NOMO-1 treated with DMSO at 0.1 percent for 48 hours (cell line): Measurements from ENCODE around the gene ANKS1A.
"Not testable (repeated sequence)": the region's sequence is repeated elsewhere in the genome, so short reads cannot be mapped to it uniquely, and the experiment has no call there.

Experiments
- DNase-seq: peaks from one replicate; lab custom pipeline; 2025; ENCODE audit not compliant: unreplicated experiment; lab: John Stamatoyannopoulos, UW

The ANKS1A gene

DNA sequence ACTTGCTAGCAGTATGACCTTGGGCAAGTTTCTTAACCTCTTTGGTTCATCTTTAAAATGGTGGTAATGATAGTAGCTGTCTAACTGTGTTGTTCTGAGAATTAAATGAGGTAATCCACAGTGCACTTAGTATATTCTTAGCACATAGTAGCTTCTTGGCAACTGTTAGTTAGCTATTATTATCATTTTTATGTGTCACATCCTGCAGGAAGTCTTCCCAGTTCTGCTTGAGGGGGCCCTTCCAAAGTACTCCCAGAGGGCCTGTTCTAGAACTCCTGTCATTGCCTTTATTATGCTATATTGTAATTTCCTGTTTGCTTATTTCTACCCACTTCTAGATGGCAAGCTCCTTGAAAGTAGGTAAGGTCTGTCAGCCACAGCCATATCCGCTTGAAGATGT, 30.6 kb downstream of the ANKS1A start:
- DNase-seq: no peak

DNA sequence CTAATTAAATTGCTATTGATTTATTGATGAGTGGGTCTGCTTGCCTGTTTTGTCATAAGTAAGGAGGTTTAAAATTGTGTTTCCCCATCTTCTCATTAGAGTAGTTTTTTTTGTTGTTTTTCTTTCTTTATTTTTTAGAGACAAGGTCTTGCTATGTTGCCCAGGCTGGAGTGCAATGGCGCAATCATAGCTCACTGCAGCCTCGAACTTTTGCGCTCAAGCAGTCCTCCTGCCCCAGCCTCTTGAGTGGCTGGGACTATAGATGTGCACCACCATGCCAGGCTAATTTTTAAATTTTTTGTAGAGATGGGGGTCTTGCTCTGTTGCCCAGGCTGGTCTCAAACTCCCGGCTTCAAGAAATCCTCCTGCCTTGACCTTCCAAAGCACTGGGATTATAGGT, 31.0 kb downstream of the ANKS1A start:
- DNase-seq: no peak

DNA sequence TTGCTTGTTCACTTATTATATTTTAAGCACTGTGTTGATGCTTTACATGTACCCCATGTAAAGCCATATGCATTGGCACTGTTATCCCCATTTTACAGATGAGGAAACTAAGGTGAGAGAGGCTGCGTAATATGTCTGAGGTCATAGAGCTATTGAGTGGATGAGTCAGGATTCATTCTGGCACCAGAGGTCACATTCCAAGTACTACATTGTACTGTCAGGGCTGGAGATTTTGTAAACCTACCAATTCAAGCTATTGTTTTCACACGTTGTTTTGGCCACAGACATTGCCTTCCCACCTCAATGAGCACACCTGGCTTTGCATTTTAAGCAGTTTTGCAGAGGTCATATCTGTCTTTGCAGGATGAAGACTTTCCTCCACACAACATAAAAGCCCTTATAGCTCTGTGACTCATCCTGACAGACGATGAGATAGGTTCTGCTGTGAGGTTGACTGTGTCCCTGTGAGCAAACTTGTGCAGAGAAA, 33.2 kb downstream of the ANKS1A start:
- DNase-seq: no peak

DNA sequence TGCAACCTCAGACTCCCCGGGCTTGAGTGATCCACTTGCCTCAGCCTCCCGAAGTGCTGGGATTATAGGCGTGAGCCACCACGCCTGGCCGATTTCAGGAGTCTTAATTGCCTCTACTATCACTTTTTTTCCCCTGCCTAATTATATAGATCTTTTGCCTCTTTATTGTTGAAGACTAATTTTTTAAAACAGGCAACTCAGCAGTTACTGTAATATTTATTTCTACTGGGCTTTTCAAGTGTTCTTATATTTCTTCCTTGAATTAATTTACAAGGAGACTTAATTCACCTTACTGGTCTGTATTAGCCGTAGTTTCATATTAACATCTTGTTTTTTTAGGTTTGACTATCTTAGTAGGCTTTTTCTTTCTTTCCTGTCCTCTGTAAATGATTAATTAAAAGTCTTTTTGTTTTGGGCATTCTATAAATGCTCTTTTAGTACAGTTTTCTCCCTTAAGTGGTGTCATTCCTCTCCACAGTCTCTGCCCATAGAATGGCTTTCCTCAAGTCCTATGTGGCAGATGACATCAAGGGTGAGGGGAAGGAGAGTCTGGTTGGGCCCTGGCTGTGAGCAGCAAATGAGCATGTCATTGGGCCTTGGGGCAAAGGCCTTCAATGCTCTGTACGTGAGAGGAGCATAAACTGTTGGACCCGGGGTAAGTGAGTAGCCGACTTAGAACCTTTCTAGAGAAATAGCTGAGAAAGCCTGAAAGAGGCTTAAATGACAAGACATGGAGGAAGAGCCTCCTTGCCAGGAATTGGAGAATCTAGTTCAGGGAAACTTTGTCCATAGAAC, 36.0 kb downstream of the ANKS1A start:
- no peak for DNase-seq

DNA sequence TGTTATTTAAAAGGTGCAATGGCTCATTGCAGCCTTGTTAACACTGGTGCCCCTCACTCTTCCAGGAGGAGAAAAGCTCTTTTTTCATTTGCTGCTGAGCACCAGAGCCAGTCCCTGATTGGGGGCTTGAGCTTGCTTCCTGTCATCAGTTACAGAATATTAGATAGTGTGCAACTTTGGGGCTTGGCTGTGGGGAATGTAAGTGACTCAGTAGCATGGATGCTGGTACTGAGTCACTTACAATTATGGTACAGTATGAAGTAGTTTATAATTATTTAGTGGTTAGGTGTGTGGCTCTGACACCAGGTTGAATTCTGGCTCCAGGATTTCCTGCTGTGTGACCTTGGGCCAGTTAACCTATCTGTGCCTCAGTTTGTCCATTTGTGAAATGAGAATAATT, 37.6 kb downstream of the ANKS1A start:
- no peak for DNase-seq

DNA sequence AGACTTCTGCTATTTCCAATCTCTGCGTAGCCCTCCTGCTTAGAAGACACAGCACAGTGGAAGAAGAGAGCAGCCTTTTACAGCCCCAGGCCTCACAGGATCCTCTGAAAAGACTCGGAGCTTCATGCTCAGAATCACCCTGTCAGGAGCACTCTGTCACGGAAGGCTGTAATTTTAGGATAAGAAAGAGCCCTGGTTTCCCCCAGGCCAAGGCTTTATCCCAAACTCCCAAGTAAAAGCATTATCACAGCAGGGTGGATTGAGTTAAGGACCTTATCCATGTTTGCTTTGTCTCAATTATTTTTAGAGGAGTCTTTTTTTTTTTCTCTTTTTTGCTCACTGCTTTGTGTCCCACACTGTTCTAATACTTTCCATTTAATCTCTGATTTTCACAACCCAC, 39.2 kb downstream of the ANKS1A start:
- no peak for DNase-seq

DNA sequence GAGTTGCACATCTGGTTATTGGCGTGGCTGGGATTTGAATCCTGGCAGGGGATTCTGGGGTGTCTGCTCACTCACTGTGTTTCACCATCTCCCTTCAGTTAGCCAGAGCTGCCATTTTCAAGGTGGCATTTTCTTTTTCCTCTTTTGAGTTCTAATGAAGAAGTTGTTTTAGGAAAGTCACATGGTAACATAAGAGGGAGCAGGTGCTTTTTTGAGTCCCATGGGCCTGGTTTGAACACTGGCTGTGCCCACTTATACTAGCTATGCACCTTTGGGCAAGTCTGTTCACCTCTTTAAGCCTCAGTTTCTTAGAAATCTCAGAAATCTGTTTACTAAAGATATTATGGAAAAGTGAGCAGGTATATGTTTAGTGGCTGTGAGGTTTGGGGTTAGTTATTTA, 39.6 kb downstream of the ANKS1A start:
- DNase-seq: no peak

DNA sequence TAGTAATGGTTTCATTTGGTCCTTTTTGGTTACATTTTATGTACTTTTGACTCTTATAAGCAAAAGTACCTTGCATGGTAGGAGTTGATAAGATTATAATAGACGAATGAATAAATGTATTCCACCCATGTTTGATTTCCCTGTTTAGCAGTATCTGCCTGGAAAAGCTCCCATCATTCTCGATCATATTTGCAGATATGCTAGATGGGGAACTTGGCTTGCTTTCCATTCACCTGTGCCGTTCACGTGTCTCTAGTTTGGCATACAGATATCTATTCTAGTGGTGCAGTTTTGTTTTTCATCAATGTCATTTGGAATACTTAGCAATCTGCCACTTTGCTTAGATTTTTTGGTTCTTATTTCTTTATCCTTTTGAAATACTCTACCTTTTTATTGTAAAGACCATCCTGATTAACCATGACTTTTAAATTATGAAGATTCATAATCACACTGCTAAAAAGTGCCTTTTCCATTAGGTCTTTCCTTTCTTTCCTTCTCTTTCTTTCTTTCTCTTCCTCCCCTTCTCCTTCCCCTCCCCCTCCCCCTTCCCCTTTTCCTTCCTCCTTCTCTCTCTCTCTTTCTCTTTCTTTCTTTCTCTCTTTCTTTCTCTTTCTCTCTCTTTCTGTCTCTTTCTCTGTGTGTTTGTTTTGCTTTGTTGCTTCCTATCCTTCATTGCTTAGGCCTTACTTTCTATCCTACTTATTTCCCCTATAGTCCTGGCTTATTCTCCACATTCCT, 40.4 kb downstream of the ANKS1A start:
- DNase-seq: no peak

DNA sequence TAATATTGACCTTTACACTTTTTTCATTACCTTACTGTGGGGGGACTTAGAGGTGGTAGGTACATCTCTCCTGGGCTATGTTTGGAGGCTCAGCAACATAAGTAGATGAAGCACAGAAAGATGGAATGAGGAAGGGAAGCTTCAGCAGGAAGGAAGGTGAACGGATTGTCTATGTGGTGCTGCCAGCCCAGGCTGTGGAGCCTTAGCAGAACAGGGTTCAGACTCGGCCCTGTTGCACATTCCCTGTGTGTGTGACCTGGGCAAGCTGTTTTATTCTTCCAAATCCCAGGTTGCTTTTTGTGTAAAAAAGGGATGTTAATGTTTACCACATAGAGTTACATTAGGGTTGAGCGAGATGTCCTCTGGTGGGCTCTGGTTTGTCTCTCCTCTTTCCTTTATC, 41.2 kb downstream of the ANKS1A start:
- no peak for DNase-seq

DNA sequence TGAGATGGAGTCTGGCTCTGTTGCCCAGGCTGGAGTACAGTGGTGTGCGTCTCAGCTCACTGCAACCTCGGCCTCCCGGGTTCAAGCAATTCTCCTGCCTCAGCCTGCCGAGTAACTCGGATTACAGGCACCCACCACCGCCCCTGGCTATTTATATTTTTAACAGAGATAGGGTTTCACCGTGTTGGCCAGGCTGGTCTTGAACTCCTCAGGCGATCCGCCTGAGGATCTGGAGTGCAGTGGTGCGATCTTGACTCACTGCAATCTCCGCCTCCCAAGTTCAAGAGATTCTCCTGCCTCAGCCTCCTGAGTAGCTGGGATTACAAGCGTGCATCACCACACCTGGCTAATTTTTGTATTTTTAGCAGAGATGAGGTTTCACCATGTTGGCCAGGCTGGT, 43.1 kb downstream of the ANKS1A start:
- DNase-seq: not testable (repeated sequence)

DNA sequence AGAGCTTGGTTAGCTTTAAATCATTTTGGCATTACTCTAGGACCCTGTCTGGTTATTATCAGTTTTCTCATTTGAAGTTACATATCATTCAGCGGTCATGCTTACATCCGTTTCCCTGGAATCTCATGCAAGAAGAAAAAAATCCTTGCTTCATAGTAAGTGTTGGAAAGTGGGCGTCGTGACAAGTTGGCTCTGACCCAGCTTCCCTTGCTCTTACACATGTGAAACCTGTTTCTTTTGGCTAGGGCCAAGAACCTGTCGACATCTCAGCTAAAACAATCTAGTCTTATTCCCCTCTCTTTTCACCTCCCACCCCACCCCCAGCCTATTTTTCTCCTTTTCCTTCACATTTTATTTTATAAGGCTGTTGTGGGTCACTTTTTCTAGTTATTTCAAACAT, 45.5 kb downstream of the ANKS1A start:
- no peak for DNase-seq

DNA sequence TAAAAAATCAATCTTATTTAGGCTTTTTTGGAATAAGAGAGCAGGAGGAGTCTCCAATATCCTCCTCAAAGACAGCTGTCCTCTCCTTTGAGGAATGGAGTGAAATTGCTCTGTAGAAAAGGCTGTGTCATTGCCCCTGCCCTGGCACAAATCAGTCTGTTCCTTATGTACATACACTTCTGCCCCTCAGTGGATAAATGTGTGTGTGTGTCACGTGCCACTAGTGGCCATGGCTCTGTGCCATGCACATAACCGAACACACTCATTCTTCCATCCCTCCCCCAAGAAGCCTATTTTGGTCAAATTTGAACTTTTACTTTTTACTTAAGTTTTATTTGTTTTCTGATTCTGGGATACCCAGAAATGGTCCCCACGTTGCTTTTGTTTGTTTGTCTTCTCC, 49.2 kb downstream of the ANKS1A start:
- no peak for DNase-seq

DNA sequence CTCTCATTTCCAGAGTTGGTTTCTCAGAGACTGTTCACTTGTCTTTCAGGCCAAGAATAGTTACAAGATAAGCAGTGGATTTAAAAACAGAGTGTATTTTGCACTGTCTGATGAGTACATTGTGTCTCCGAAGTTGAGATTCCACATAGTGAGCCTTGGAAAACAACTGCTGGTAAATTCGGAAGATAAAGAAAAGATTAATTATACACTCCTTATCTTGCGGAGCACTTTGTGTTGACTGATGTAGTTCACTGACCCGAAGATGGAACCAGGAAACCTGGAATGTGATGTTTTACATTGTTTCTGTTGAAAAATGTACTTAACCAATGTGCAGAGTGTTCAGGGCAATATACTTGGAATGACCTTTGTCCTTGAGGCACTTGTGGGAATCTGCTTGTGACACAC, 51.0 kb downstream of the ANKS1A start:
- DNase-seq: no peak

DNA sequence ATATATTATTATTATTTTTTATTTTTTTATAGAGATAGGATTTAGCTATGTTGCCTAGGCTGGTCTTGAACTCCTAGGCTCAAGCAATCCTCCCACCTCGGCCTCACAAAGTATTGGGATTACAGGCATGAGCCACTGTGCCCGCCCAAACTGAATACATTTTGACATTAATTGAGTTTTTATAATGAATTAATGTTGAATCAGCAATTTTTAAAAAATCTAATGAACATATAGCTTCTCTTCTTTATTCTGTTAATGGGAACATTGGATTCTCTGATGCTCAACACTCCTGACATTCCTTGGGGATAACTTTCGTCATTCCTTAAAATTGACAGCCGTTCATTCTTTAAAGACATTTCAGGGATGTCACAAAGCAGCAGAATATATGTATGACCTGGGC, 52.4 kb downstream of the ANKS1A start:
- no peak for DNase-seq

DNA sequence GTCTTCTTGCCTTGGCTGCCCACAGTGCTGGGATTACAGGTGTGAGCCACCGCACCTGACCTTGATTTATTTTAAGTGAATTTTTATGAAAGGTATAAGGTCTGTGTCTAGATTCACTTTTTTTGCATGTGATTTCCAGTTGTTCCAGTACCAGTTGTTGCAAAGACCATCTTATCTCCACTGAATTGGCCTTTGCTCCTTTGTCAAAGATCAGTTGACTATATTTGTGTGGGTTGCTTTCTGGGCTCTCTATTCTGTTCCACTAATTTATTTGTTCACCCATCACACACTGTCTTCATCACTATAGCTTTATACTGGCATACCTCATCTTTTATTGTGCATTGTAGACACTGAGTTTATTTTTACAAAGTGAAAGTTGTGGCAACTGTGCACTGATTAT, 56.3 kb downstream of the ANKS1A start:
- DNase-seq: no peak

DNA sequence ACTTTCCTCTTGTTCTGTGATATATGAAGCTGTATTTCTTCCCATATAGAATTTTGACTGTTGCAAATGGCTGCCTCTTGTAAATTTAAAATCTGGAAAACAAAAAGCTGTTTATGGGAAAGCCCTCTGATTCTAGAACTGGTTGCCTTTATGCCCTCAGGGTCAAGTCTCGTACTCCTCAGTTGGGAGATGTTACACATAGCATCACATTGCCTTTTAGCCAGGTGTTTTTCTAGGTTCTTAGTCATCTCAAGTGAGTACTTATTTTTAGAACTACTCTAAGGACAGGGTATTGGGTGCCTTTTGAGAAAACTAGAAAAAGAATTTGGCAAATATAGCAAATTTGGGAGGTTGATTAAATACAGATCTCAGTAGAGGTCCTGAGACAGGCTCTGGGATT, 58.5 kb downstream of the ANKS1A start:
- no peak for DNase-seq

DNA sequence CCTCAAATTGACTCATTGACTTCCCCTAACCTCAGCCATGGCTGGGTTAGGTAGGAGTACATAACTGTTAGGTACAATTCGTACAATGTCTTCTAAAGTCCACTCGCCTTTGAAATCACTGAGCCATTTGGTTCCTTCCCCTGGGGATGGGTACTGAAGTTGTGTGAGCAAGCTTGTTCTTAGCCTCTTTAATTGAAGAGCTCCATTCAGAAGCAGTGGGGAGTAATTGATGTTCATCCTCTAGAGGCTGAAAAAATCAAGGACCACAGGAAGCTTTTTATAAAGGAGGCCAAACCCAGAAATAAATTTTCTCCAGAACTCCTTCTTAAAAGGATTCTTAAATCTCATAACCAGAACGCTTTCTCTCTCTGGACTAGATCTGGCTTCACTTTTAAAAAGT, 60.6 kb downstream of the ANKS1A start:
- no peak for DNase-seq

DNA sequence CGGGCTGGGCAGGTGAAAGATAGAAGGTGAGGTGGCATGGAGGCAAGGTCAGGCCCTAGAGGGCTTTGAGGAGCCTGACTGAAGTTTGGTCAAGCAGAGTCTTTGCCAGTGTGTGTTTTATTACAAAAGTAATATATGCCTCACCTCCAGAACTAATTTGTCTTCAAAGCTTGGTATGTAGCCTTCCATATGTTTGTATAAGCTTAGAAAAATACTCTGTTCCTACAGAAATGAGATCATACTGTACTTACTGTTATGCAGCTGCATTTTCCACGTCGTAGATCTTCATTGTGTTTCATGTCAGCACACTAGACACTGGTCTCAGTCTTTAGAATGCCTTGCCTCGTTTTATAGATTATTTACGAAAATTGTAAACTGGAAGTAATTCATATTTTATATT, 61.8 kb downstream of the ANKS1A start:
- DNase-seq: no peak

DNA sequence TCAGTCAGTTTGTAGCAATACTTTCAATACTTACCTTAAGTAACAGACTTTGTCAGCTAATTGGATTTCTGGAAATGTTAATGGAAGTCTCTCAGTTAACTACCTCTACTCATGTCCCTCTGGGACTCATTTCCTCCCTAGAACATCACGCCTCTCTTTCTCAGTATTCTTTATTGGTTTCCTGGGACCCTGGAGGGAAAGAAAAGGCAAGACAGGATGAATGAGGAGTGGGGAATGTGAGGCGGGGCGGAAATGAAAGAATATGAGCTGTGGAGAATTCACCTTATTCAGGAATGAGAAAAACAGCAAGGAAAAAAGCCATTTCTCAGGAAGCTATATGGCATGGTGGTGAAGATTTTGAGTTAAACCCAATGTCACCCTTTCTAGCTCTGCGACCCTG, 62.7 kb downstream of the ANKS1A start:
- DNase-seq: no peak

DNA sequence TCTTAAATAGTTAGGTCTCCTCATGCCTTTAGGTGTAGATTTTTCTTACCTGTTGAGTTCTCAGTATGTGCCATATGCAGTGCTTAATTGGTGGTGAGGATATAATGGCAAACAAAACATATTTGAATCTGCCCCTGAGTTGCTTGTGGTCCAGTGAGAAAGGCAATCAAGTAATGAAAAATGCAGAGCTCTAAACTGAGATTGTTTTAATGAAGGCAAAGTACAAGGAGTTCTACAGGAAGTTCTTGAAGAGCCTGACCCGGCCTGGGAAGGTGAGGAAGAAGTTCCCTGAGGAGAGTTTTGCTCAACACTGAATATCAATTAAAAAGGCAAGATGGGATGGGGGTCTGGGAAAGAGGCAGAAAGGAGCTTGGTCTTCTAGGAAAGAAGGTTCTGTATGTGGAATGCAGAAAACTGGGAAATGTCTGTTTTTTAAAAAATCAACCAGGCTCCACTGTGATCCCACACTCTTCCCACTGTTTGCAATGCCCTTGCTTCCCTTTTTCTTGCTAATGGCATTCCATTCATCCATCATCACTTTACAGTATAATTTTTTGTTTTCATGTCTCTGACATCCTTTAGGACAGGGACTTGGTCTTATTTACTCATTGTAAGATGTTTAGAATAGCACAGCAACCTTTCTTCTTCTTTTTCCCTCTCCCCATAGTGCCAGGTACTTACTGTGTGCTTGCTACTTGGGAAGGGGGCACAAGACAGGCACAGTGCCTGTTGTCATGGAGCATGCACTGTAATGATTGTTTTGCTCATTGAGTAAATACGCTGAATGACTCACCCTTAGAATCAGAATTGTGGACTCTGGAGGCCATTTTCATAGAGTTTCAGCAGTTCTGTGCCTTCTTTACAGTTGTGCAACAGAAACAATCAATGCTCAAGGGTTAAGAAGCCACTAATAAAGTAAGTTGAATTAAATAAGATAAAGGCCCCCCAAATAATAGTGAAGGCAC, 64.3 kb downstream of the ANKS1A start:
- no peak for DNase-seq

DNA sequence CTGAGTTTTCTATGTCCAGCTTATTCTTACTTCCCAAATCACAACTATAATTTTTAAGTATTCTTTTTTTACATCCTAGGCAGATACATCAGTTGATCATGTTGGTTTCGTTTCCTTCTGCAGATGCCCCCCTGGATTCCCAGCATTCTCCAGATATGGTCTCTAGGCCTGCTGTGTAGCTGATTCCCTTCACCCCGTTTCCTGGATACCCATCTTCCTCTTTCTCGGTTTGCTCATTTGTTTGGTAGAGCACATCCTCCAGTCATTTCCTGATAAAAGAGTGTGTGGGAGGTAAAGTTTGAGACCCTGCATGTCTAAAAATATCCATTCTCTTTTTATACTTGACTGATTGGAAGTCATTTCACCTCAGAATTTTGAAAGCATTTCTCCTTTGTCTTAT, 66.4 kb downstream of the ANKS1A start:
- peak; percentile 31 for DNase-seq
